H9 (cell line): Measurements from ENCODE around the gene CDH23. TPM values are rescaled to one million over a fixed set of nuclear protein-coding genes. Genes with fewer than 3 reads are reported as not detected.

ENCODE experiments used
- DNase-seq: peaks from one replicate; pipeline ENCODE4 v3.0.0-alpha.2; 2017
- H2AFZ ChIP-seq: one replicate; pipeline ENCODE4 v1.6.1; 2013; ENCODE audit warnings: mild to moderate bottlenecking, low read length, control low read depth, moderate library complexity
- H2AK5ac ChIP-seq: 2 replicates; pipeline ENCODE4 v1.6.1; 2013; ENCODE audit warnings: low read length, control low read depth, mixed read lengths; ENCODE audit not compliant: insufficient read length
- H2BK120ac ChIP-seq: one replicate; pipeline ENCODE4 v1.6.1; 2013; ENCODE audit warnings: low read depth, mild to moderate bottlenecking, low read length, control low read depth, inconsistent platforms; ENCODE audit not compliant: poor library complexity, severe bottlenecking
- H2BK12ac ChIP-seq: 2 replicates; pipeline ENCODE4 v1.6.1; 2013; ENCODE audit warnings: low read length, control low read depth, mixed read lengths, low read depth; ENCODE audit not compliant: insufficient read length
- H2BK15ac ChIP-seq: 2 replicates; pipeline ENCODE4 v1.6.1; 2013; ENCODE audit warnings: low read depth, low read length, control low read depth
- H2BK20ac ChIP-seq: one replicate; pipeline ENCODE4 v1.6.1; 2013; ENCODE audit warnings: low read depth, mild to moderate bottlenecking, low read length, control low read depth, inconsistent platforms; ENCODE audit not compliant: poor library complexity, severe bottlenecking
- H2BK5ac ChIP-seq: 2 replicates; pipeline ENCODE4 v1.6.1; 2013; ENCODE audit warnings: low read length, control low read depth, mixed read lengths; ENCODE audit not compliant: insufficient read length
- H3K14ac ChIP-seq: 2 replicates; pipeline ENCODE4 v1.6.1; 2013; ENCODE audit warnings: low read length, control low read depth; ENCODE audit not compliant: insufficient read depth
- H3K18ac ChIP-seq: 2 replicates; pipeline ENCODE4 v1.6.1; 2013; ENCODE audit warnings: low read depth, mild to moderate bottlenecking, mixed read lengths, low read length, control low read depth; ENCODE audit not compliant: insufficient read length
- H3K23ac ChIP-seq: 2 replicates; pipeline ENCODE4 v1.6.1; 2013; ENCODE audit warnings: low read length, control low read depth, mixed read lengths, low read depth; ENCODE audit not compliant: insufficient read length
- H3K23me2 ChIP-seq: 2 replicates; pipeline ENCODE4 v1.6.1; 2013; ENCODE audit warnings: low read depth, mild to moderate bottlenecking, mixed read lengths, low read length, control low read depth; ENCODE audit not compliant: insufficient read length, poor library complexity, severe bottlenecking
- H3K27ac ChIP-seq: 2 replicates; pipeline ENCODE4 v1.5.1; 2013; ENCODE audit warnings: low read length, control low read depth, mixed read lengths, low read depth; ENCODE audit not compliant: insufficient read length
- H3K27me3 ChIP-seq: 2 replicates; pipeline ENCODE4 v1.6.1; 2013; ENCODE audit warnings: low read length, control low read depth, inconsistent platforms; ENCODE audit not compliant: insufficient read depth
- H3K4ac ChIP-seq: 2 replicates; pipeline ENCODE4 v1.6.1; 2013; ENCODE audit warnings: low read depth, mild to moderate bottlenecking, control low read depth, inconsistent platforms, low read length, moderate library complexity
- H3K4me1 ChIP-seq: 2 replicates; pipeline ENCODE4 v1.6.1; 2013; ENCODE audit warnings: low read length, control low read depth, inconsistent platforms; ENCODE audit not compliant: insufficient read depth
- H3K4me2 ChIP-seq: 2 replicates; pipeline ENCODE4 v1.6.1; 2013; ENCODE audit warnings: low read length, control low read depth, mixed read lengths; ENCODE audit not compliant: insufficient read length, insufficient read depth
- H3K56ac ChIP-seq: 2 replicates; pipeline ENCODE4 v1.6.1; 2013; ENCODE audit warnings: low read depth, mild to moderate bottlenecking, mixed read lengths, low read length, control low read depth; ENCODE audit not compliant: insufficient read length
- H3K79me1 ChIP-seq: 2 replicates; pipeline ENCODE4 v1.6.1; 2013; ENCODE audit warnings: low read depth, mild to moderate bottlenecking, moderate library complexity, low read length, control low read depth, inconsistent platforms; ENCODE audit not compliant: insufficient read depth, poor library complexity, severe bottlenecking
- H3K79me2 ChIP-seq: 2 replicates; pipeline ENCODE4 v1.6.1; 2013; ENCODE audit warnings: low read length, control low read depth, inconsistent platforms; ENCODE audit not compliant: insufficient read depth
- H3K9ac ChIP-seq: 2 replicates; pipeline ENCODE4 v1.6.1; 2013; ENCODE audit warnings: low read length, control low read depth, mixed read lengths; ENCODE audit not compliant: insufficient read length; ENCODE audit errors: extremely low read depth
- H3K9me3 ChIP-seq: one replicate; pipeline ENCODE4 v1.6.1; 2013; ENCODE audit warnings: low read depth, low read length, inconsistent platforms; ENCODE audit not compliant: control insufficient read depth
- H3T11ph ChIP-seq: one replicate; pipeline ENCODE4 v1.6.1; 2013; ENCODE audit warnings: mild to moderate bottlenecking, low read length, control low read depth, inconsistent platforms
- H4K20me1 ChIP-seq: one replicate; pipeline ENCODE4 v1.6.1; 2013; ENCODE audit not compliant: control insufficient read depth, insufficient read length, insufficient read depth
- H4K5ac ChIP-seq: 2 replicates; pipeline ENCODE4 v1.6.1; 2013; ENCODE audit warnings: low read depth, mild to moderate bottlenecking, mixed read lengths, low read length, control low read depth; ENCODE audit not compliant: insufficient read length
- H4K8ac ChIP-seq: replicated peaks from 2 replicates; pipeline ENCODE4 v1.6.1; 2013; ENCODE audit warnings: low read length, control low read depth, mixed read lengths, low read depth; ENCODE audit not compliant: insufficient read length
- H4K91ac ChIP-seq: 2 replicates; pipeline ENCODE4 v1.6.1; 2013; ENCODE audit warnings: low read depth, mild to moderate bottlenecking, moderate library complexity, mixed read lengths, low read length, control low read depth; ENCODE audit not compliant: insufficient read length
- H3K27ac Mint-ChIP-seq, 3 experiments: 2 replicates in 2 of 3; 3 replicates in 1 of 3; pipeline ENCODE4 v1.8.0; 2020 to 2021; ENCODE audit warnings: mixed read lengths in 3 of 3, mild to moderate bottlenecking in 1 of 3, moderate library complexity in 1 of 3
- H3K27me3 Mint-ChIP-seq: 2 replicates; pipeline ENCODE4 v1.8.0; 2021; ENCODE audit warnings: low read depth, mild to moderate bottlenecking, moderate library complexity, mixed read lengths
- H3K36me3 Mint-ChIP-seq, 3 experiments: 2 replicates in 2 of 3; 3 replicates in 1 of 3; pipeline ENCODE4 v1.8.0; 2020 to 2021; ENCODE audit warnings: low read depth in 3 of 3, mixed read lengths in 3 of 3; ENCODE audit not compliant: insufficient read depth in 1 of 3
- H3K4me1 Mint-ChIP-seq, 2 experiments: 2 replicates each; pipeline ENCODE4 v1.8.0; 2020; ENCODE audit warnings: mixed read lengths in 2 of 2
- H3K4me3 Mint-ChIP-seq, 2 experiments: 2 replicates in 1 of 2; 3 replicates in 1 of 2; pipeline ENCODE4 v1.8.0; 2020 to 2021; ENCODE audit warnings: mild to moderate bottlenecking in 2 of 2, mixed read lengths in 2 of 2, moderate library complexity in 1 of 2
- H3K9me3 Mint-ChIP-seq, 2 experiments: 2 replicates in 1 of 2; 3 replicates in 1 of 2; pipeline ENCODE4 v1.8.0; 2020; ENCODE audit warnings: mild to moderate bottlenecking in 2 of 2, mixed read lengths in 2 of 2, moderate library complexity in 1 of 2
- CTCF ChIP-seq: fragments of 200-600 bp; sonication (generic); conservative IDR thresholded peaks from 3 replicates; pipeline ENCODE4 v1.8.0; 2021; ENCODE audit warnings: antibody characterized with exemption, mild to moderate bottlenecking
- WGBS: extraction: QIAGEN DNeasy Blood & Tissue Kit; methylation state at CpG from one replicate; pipeline ENCODE4 v1.1.7; 2013; ENCODE audit warnings: missing lambda C conversion rate, low lambda C conversion rate, mixed read lengths; ENCODE audit not compliant: insufficient read length; ENCODE audit errors: extremely low coverage; 5-methylcytosine and 5-hydroxymethylcytosine counted together
- total RNA-seq: library from RNA; stranded (reverse); gene quantifications from 2 replicates; pipeline ENCODE4 v1.2.1, GENCODE V29; 2021

The CDH23 gene
- total RNA-seq, 1 experiment from 2014 or later, result 2.1 TPM

GRCh38 chr10:71805776-71806703, 409.3 kb downstream of the CDH23 start:
- Histone ChIP-seq H4K20me1 (no peaks in the 10 kb centered on the region), H3K9me3 (no peaks in the 10 kb centered on the region), H3K4me2 (peak overlapping the region; percentile 34), H3K27me3 (0 out of 2 replicates have a peak, but pooled peaks cover 3% of the 10 kb centered on the region), H3K14ac (no peak overlapping the region; the same call in 1 of the 2 replicates), H3K23me2 (no peaks in the 10 kb centered on the region), H3K79me2 (no peaks in the 10 kb centered on the region), H3K18ac (no peak overlapping the region), H2BK15ac (no peak overlapping the region), H4K8ac (no peak overlapping the region), H2BK120ac (no peak overlapping the region), H3K4me1 (no peaks in the 10 kb centered on the region), H2AFZ (no peak overlapping the region), H3K27ac (no peak overlapping the region), H3T11ph (no peak overlapping the region), H2BK12ac (no peak overlapping the region), H3K56ac (no peak overlapping the region), H2BK20ac (no peak overlapping the region), H4K91ac (no peak overlapping the region), H3K23ac (no peak overlapping the region), H3K9ac (no peak overlapping the region), H3K4ac (no peak overlapping the region), H3K79me1 (no peaks in the 10 kb centered on the region), H4K5ac (no peak overlapping the region), H2BK5ac (no peak overlapping the region), H2AK5ac (no peak overlapping the region)
- peak; percentile 94 for DNase-seq
- Mint-ChIP-seq H3K36me3 (no peaks in the 10 kb centered on the region), H3K27me3 (peaks cover 30% of the 10 kb centered on the region), H3K4me3 (peak overlapping the region in 1 of 2 experiments; percentile 42; a peak in 2 of 5 replicates), H3K27ac (no peak overlapping the region), H3K9me3 (no peaks in the 10 kb centered on the region), H3K4me1 (peaks cover 4% of the 10 kb centered on the region in 2 experiments)
- WGBS, result no CpG with 5 or more reads among the region's 41 CpGs
- no peak for TF ChIP-seq CTCF
